Measurements from ENCODE around the gene METRNL. TPM values are rescaled to one million over a fixed set of nuclear protein-coding genes. Genes with fewer than 3 reads are reported as not detected.
"Not testable (repeated sequence)": the region's sequence is repeated elsewhere in the genome, so short reads cannot be mapped to it uniquely, and the experiment has no call there.

METRNL gene
- polyA plus RNA-seq (15.1 and 22.7 TPM in 2 replicates), polyA minus RNA-seq (21.4 and 21.8 TPM in 2 replicates)

DNA sequence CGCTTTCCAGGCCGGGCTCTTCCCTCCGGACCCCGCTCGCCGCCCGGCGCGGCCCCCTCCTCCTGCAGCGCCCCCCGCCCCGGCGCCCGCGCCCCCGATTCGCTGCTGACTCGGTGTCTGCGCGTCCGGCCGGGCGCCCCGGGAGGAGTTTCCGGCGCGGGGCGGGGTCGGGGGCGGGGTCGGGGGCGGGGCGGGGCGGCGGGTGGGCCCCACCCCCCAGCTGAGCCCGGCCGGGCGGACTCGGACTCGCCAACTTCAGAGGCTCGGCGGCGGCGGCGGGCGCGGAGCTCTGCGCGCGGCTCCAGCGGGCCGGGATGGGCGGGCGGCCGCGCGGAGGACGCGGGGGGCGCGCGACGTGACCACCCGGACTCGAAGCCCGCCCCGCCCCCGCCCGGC is at the start of gene METRNL:
Gene METRNL, plus strand, starts transcription at position 258 of the 396 bp plus-strand sequence. CDS start 207 bp downstream, outside the sequence.
- no peaks in the 10 kb centered on the region for H3K36me3 ChIP-seq (ENCODE audit: insufficient read depth, low read length)
- no peaks in the 10 kb centered on the region for H4K20me1 ChIP-seq (ENCODE audit: insufficient read depth)
- peak within 1 kb of the TSS; percentile 65 for H3K4me3 ChIP-seq (ENCODE audit: low read length)
- no peak within 1 kb of the TSS for H3K4me2 ChIP-seq (ENCODE audit: low read length)
- no peaks in the 10 kb centered on the region for H3K9me3 ChIP-seq (ENCODE audit: low read length)
- H3K9ac ChIP-seq (ENCODE audit: low read length): peak within 1 kb of the TSS; percentile 55
- TF ChIP-seq SMC3 (conservative IDR thresholded peaks at IDR 0.05; ENCODE audit: poor library complexity) (no peak), MXI1 (conservative IDR thresholded peaks at IDR 0.05; ENCODE audit: poor library complexity, severe bottlenecking) (no peak), EZH2 (IDR thresholded peaks at IDR 0.05; ENCODE audit: borderline replicate concordance, insufficient read depth, low read length, poor library complexity, severe bottlenecking) (no peak), EP300 (conservative IDR thresholded peaks at IDR 0.05; ENCODE audit: poor library complexity, severe bottlenecking) (no peak), TAF1 (IDR thresholded peaks at IDR 0.05; ENCODE audit: low read depth) (no peak)
- no peaks in the 10 kb centered on the region for H3F3A ChIP-seq (ENCODE audit: insufficient read depth, low read length, poor library complexity, severe bottlenecking)
- H3K27ac ChIP-seq (ENCODE audit: low read length): no peak within 1 kb of the TSS
- H2AFZ ChIP-seq (ENCODE audit: low read depth, low read length): no peak within 1 kb of the TSS
- peaks cover 26% of the 10 kb centered on the region for H3K27me3 ChIP-seq (ENCODE audit: insufficient read depth, low read depth, low read length)
- H3K9me2 ChIP-seq (ENCODE audit: insufficient read depth, low read length): no peaks in the 10 kb centered on the region
- peaks cover 6% of the 10 kb centered on the region for H3K79me2 ChIP-seq (replicated peaks; ENCODE audit: insufficient read depth, low read length)

GRCh38 chr17:83030432-83030831 is 49.0 kb upstream of the METRNL start:
- H3K9me3 ChIP-seq (ENCODE audit: low read length): no peaks in the 10 kb centered on the region
- no peak overlapping the region for H3K4me2 ChIP-seq (ENCODE audit: low read length)
- no peak overlapping the region for H2AFZ ChIP-seq (ENCODE audit: low read depth, low read length)
- H3K9me2 ChIP-seq (ENCODE audit: insufficient read depth, low read length): no peaks in the 10 kb centered on the region
- no peak overlapping the region for H3K27ac ChIP-seq (ENCODE audit: low read length)
- H4K20me1 ChIP-seq (ENCODE audit: insufficient read depth): no peaks in the 10 kb centered on the region
- H3K36me3 ChIP-seq (ENCODE audit: insufficient read depth, low read length): no peaks in the 10 kb centered on the region
- no peak overlapping the region for H3K4me3 ChIP-seq (ENCODE audit: low read length)
- H3K9ac ChIP-seq (ENCODE audit: low read length): no peak overlapping the region
- TF ChIP-seq EZH2 (IDR thresholded peaks at IDR 0.05; ENCODE audit: borderline replicate concordance, insufficient read depth, low read length, poor library complexity, severe bottlenecking): no peak
- TF ChIP-seq, protein P1, sequence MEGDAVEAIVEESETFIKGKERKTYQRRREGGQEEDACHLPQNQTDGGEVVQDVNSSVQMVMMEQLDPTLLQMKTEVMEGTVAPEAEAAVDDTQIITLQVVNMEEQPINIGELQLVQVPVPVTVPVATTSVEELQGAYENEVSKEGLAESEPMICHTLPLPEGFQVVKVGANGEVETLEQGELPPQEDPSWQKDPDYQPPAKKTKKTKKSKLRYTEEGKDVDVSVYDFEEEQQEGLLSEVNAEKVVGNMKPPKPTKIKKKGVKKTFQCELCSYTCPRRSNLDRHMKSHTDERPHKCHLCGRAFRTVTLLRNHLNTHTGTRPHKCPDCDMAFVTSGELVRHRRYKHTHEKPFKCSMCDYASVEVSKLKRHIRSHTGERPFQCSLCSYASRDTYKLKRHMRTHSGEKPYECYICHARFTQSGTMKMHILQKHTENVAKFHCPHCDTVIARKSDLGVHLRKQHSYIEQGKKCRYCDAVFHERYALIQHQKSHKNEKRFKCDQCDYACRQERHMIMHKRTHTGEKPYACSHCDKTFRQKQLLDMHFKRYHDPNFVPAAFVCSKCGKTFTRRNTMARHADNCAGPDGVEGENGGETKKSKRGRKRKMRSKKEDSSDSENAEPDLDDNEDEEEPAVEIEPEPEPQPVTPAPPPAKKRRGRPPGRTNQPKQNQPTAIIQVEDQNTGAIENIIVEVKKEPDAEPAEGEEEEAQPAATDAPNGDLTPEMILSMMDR (IDR thresholded peaks at IDR 0.05; ENCODE audit: poor library complexity, severe bottlenecking): no peak
- no peaks in the 10 kb centered on the region for H3K79me2 ChIP-seq (replicated peaks; ENCODE audit: insufficient read depth, low read length)
- H3F3A ChIP-seq (ENCODE audit: insufficient read depth, low read length, poor library complexity, severe bottlenecking): no peaks in the 10 kb centered on the region
- H3K27me3 ChIP-seq (ENCODE audit: insufficient read depth, low read depth, low read length): no peaks in the 10 kb centered on the region

GRCh38 chr17:83031321-83031945 is 48.0 kb upstream of the METRNL start:
- Histone ChIP-seq H4K20me1 (ENCODE audit: insufficient read depth) (no peaks in the 10 kb centered on the region), H3K79me2 (replicated peaks; ENCODE audit: insufficient read depth, low read length) (no peaks in the 10 kb centered on the region), H3K27ac (ENCODE audit: low read length) (no peak overlapping the region), H2AFZ (ENCODE audit: low read depth, low read length) (no peak overlapping the region), H3K9me2 (ENCODE audit: insufficient read depth, low read length) (no peaks in the 10 kb centered on the region), H3K9me3 (ENCODE audit: low read length) (no peaks in the 10 kb centered on the region), H3K4me3 (ENCODE audit: low read length) (no peak overlapping the region), H3K4me2 (ENCODE audit: low read length) (no peak overlapping the region), H3F3A (ENCODE audit: insufficient read depth, low read length, poor library complexity, severe bottlenecking) (no peaks in the 10 kb centered on the region), H3K36me3 (ENCODE audit: insufficient read depth, low read length) (no peaks in the 10 kb centered on the region), H3K27me3 (ENCODE audit: insufficient read depth, low read depth, low read length) (no peaks in the 10 kb centered on the region), H3K9ac (ENCODE audit: low read length) (no peak overlapping the region)
- TF ChIP-seq EZH2 (IDR thresholded peaks at IDR 0.05; ENCODE audit: borderline replicate concordance, insufficient read depth, low read length, poor library complexity, severe bottlenecking): no peak
- no peak for TF ChIP-seq EP300 (conservative IDR thresholded peaks at IDR 0.05; ENCODE audit: poor library complexity, severe bottlenecking)
- no peak for TF ChIP-seq MXI1 (conservative IDR thresholded peaks at IDR 0.05; ENCODE audit: poor library complexity, severe bottlenecking)
- TF ChIP-seq, protein P2, sequence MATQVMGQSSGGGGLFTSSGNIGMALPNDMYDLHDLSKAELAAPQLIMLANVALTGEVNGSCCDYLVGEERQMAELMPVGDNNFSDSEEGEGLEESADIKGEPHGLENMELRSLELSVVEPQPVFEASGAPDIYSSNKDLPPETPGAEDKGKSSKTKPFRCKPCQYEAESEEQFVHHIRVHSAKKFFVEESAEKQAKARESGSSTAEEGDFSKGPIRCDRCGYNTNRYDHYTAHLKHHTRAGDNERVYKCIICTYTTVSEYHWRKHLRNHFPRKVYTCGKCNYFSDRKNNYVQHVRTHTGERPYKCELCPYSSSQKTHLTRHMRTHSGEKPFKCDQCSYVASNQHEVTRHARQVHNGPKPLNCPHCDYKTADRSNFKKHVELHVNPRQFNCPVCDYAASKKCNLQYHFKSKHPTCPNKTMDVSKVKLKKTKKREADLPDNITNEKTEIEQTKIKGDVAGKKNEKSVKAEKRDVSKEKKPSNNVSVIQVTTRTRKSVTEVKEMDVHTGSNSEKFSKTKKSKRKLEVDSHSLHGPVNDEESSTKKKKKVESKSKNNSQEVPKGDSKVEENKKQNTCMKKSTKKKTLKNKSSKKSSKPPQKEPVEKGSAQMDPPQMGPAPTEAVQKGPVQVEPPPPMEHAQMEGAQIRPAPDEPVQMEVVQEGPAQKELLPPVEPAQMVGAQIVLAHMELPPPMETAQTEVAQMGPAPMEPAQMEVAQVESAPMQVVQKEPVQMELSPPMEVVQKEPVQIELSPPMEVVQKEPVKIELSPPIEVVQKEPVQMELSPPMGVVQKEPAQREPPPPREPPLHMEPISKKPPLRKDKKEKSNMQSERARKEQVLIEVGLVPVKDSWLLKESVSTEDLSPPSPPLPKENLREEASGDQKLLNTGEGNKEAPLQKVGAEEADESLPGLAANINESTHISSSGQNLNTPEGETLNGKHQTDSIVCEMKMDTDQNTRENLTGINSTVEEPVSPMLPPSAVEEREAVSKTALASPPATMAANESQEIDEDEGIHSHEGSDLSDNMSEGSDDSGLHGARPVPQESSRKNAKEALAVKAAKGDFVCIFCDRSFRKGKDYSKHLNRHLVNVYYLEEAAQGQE (IDR thresholded peaks at IDR 0.05; ENCODE audit: borderline replicate concordance): no peak

- not testable (repeated sequence) for H3K27ac ChIP-seq (ENCODE audit: low read length); H3K27me3 ChIP-seq (ENCODE audit: insufficient read depth, low read depth, low read length); H2AFZ ChIP-seq (ENCODE audit: low read depth, low read length); H3K4me3 ChIP-seq (ENCODE audit: low read length); H3K36me3 ChIP-seq (ENCODE audit: insufficient read depth, low read length); H3K9me2 ChIP-seq (ENCODE audit: insufficient read depth, low read length); H3K79me2 ChIP-seq (replicated peaks; ENCODE audit: insufficient read depth, low read length); H3K4me2 ChIP-seq (ENCODE audit: low read length); H3K9me3 ChIP-seq (ENCODE audit: low read length); H3F3A ChIP-seq (ENCODE audit: insufficient read depth, low read length, poor library complexity, severe bottlenecking); H4K20me1 ChIP-seq (ENCODE audit: insufficient read depth); H3K9ac ChIP-seq (ENCODE audit: low read length)
Observed at GRCh38 chr17:83031946-83032451, 47.4 kb upstream of the METRNL start.
